Measurements from ENCODE around the gene CLNS1A.

CLNS1A gene

GRCh38 chr11:77593883-77594282 is 43.7 kb downstream of the CLNS1A start:
- Histone ChIP-seq H3K4me3 (replicated peaks; ENCODE audit: low read depth, low read length) (no peak overlapping the region), H3K27me3 (replicated peaks; ENCODE audit: control insufficient read depth, insufficient read depth, low read length) (no peaks in the 10 kb centered on the region), H3K36me3 (ENCODE audit: control insufficient read depth, insufficient read depth, low read length) (no peaks in the 10 kb centered on the region)
- no peak for DNase-seq (ENCODE audit: extremely low read depth, insufficient read length)
- no peak for TF ChIP-seq CTCF (IDR thresholded peaks at IDR 0.05; ENCODE audit: insufficient read depth, low read length, poor library complexity, severe bottlenecking)

- Histone ChIP-seq H3K36me3 (ENCODE audit: control insufficient read depth, insufficient read depth, low read length) (no peaks in the 10 kb centered on the region), H3K4me3 (replicated peaks; ENCODE audit: low read depth, low read length) (no peak overlapping the region), H3K27me3 (replicated peaks; ENCODE audit: control insufficient read depth, insufficient read depth, low read length) (no peaks in the 10 kb centered on the region)
- TF ChIP-seq CTCF (IDR thresholded peaks at IDR 0.05; ENCODE audit: insufficient read depth, low read length, poor library complexity, severe bottlenecking), result no peak
- DNase-seq (ENCODE audit: extremely low read depth, insufficient read length), result no peak
Observed at GRCh38 chr11:77592727-77593126, 44.9 kb downstream of the CLNS1A start.

GRCh38 chr11:77590194-77590782 is 47.3 kb downstream of the CLNS1A start:
- Histone ChIP-seq H3K27me3 (replicated peaks; ENCODE audit: control insufficient read depth, insufficient read depth, low read length) (no peaks in the 10 kb centered on the region), H3K36me3 (ENCODE audit: control insufficient read depth, insufficient read depth, low read length) (no peaks in the 10 kb centered on the region), H3K4me3 (replicated peaks; ENCODE audit: low read depth, low read length) (peak overlapping the region; percentile 72)
- TF ChIP-seq CTCF (IDR thresholded peaks at IDR 0.05; ENCODE audit: insufficient read depth, low read length, poor library complexity, severe bottlenecking), result no peak
- DNase-seq (ENCODE audit: extremely low read depth, insufficient read length), result no peak

GRCh38 chr11:77589521-77590193 is 47.9 kb downstream of the CLNS1A start, which contains the start of gene AQP11:
TSS of gene AQP11 (plus strand) at chr11:77589953. CDS start at chr11:77589993, 40 bp downstream.
- DNase-seq (ENCODE audit: extremely low read depth, insufficient read length), result peak; percentile 87
- Histone ChIP-seq H3K36me3 (ENCODE audit: control insufficient read depth, insufficient read depth, low read length) (no peaks in the 10 kb centered on the region), H3K27me3 (replicated peaks; ENCODE audit: control insufficient read depth, insufficient read depth, low read length) (no peaks in the 10 kb centered on the region), H3K4me3 (replicated peaks; ENCODE audit: low read depth, low read length) (peak within 1 kb of the TSS; percentile 72)
- no peak for TF ChIP-seq CTCF (IDR thresholded peaks at IDR 0.05; ENCODE audit: insufficient read depth, low read length, poor library complexity, severe bottlenecking)

- no peak for DNase-seq (ENCODE audit: extremely low read depth, insufficient read length)
- no peaks in the 10 kb centered on the region for H3K36me3 ChIP-seq (ENCODE audit: control insufficient read depth, insufficient read depth, low read length)
- peak overlapping the region; percentile 72 for H3K4me3 ChIP-seq (replicated peaks; ENCODE audit: low read depth, low read length)
- no peak for TF ChIP-seq CTCF (IDR thresholded peaks at IDR 0.05; ENCODE audit: insufficient read depth, low read length, poor library complexity, severe bottlenecking)
- H3K27me3 ChIP-seq (replicated peaks; ENCODE audit: control insufficient read depth, insufficient read depth, low read length), result no peaks in the 10 kb centered on the region
Observed at GRCh38 chr11:77589181-77589520, 48.4 kb downstream of the CLNS1A start.

All from GM06990 (cell line).